ENCODE data around the gene SLC8A1. TPM values are rescaled to one million over a fixed set of nuclear protein-coding genes. Genes with fewer than 3 reads are reported as not detected.

The SLC8A1 gene
- total and polyA plus RNA-seq, 10 of the 15 experiments (the other 5 are each of a cell fraction or from before 2014, with no cell fraction given), result under 0.01 to 1.2 (median 0.01) TPM; not detected in 3

DNA sequence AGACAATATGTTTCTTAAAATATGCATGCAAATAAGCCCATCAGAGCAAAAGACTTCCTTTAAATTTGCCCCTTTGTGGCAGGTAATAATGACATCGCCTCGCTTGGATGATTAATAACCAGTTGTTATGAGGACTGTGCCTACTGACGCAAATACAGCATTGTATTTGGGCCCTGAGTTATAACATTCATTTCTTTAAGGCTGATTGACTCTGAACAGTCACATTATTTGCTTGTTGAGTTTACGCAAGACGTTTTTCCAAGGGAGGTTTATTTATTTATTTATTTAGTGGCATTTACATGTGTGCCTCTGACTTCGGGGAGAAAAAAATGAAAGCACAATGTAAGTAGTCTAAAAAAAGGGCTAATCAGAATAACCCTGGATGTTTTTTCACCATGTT is 88.3 kb downstream of the SLC8A1 start (continued):
- TF ChIP-seq EP300 (IDR thresholded peaks at IDR 0.05; ENCODE audit: borderline replicate concordance in 1 of 2, control insufficient read depth in 1 of 2, low read depth in 2 of 2, low read length in 2 of 2), result no peak

DNA sequence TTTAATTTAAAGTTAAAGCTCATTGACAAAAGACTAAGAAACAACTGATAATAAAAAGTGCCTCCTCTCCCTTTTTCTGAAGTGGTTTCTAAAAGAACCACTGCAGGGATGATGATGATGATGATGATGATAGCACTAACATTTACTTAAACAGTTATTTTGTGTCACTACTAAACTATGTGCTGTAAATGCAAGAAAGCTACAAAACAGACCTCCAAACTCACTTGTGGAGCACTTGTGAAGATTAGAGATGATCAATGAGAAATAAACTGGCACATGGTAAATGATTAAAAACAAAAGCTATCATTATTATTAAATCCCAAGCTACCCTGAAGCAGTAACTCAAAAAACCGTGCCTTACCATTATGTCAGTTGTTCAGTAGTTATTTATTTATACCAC is 88.7 kb downstream of the SLC8A1 start:
- FAIRE-seq, result no peak
- H3K4me2 ChIP-seq (ENCODE audit: control insufficient read depth, insufficient read depth), result no peak overlapping the region
- ChIA-PET POLR2A (no interaction called here), CTCF (no interaction called here), RAD21 (ENCODE audit: unreplicated experiment) (interaction anchor here (1.1 kb wide), 1 partner anchor 12 kb away, joined by 3 read pairs; no protein-coding TSS in a partner anchor), SMC1A (ENCODE audit: uncharacterized antibody, unreplicated experiment) (interaction anchor here (0.9 to 1.1 kb wide), 2 partner anchors 29 to 35 kb away, joined by 3 read pairs; no protein-coding TSS in a partner anchor)
- no peaks in the 10 kb centered on the region for H3K4me1 ChIP-seq (ENCODE audit: control insufficient read depth, insufficient read depth, low read length)
- H2AFZ ChIP-seq (ENCODE audit: control insufficient read depth, low read depth, low read length), result no peak overlapping the region
- in situ Hi-C loops (cut with MboI) (no loop called here), intact Hi-C loops (cut with micrococcal nuclease; ENCODE audit: unreplicated experiment) (no loop called here)
- no peaks in the 10 kb centered on the region for H3K27me3 ChIP-seq (replicated peaks in 1 of 2; ENCODE audit: control insufficient read depth in 2 of 2, insufficient read depth in 2 of 2, low read length in 1 of 2)
- no peak overlapping the region for H3K4me3 ChIP-seq
- BruUV-seq (replicated peaks), result no TSS peak
- TF ChIP-seq NR2C2 (IDR thresholded peaks at IDR 0.05; ENCODE audit: borderline replicate concordance, control insufficient read depth, insufficient read length, low read depth) (no peak), JUNB (IDR thresholded peaks at IDR 0.05) (no peak), POLR2AphosphoS5 (IDR thresholded peaks at IDR 0.05; ENCODE audit: low read length) (no peak), ZSCAN29 (IDR thresholded peaks at IDR 0.05) (no peak), GABPA (IDR thresholded peaks at IDR 0.05; ENCODE audit: low read depth) (no peak), IKZF1 (conservative IDR thresholded peaks at IDR 0.05) (no peak), IRF4 (IDR thresholded peaks at IDR 0.05; ENCODE audit: low read depth, low read length) (no peak), HDGF (IDR thresholded peaks at IDR 0.05) (no peak), RUNX3 (IDR thresholded peaks at IDR 0.05; ENCODE audit: low read length) (no peak), TARDBP (IDR thresholded peaks at IDR 0.05; ENCODE audit: borderline replicate concordance) (no peak)
- H3K36me3 ChIP-seq (ENCODE audit: control insufficient read depth in 2 of 2, insufficient read depth in 2 of 2, low read length in 1 of 2), result no peaks in the 10 kb centered on the region
- WGBS (ENCODE audit: insufficient coverage, insufficient replicate concordance, low lambda C conversion rate, missing lambda C conversion rate), result 5% methylated on average over 1 of the region's 1 CpG
- H4K20me1 ChIP-seq (ENCODE audit: control insufficient read depth, insufficient read depth), result no peaks in the 10 kb centered on the region
- DNase-seq (ENCODE audit: low read depth, low spot score), result no peak
- H3K79me2 ChIP-seq (ENCODE audit: control insufficient read depth, insufficient read depth, low read length), result no peaks in the 10 kb centered on the region
- no peak for ATAC-seq
- no peak overlapping the region for H3K9ac ChIP-seq (ENCODE audit: control insufficient read depth, insufficient read depth, low read length)
- no peaks in the 10 kb centered on the region for H3K9me3 ChIP-seq (replicated peaks; ENCODE audit: control insufficient read depth, insufficient read depth, low read length)
- H3K27ac ChIP-seq (ENCODE audit: control insufficient read depth, insufficient read depth), result no peak overlapping the region

All from GM12878 (cell line).